HepG2 (cell line): Measurements from ENCODE around the gene SRSF3. TPM values are rescaled to one million over a fixed set of nuclear protein-coding genes. Genes with fewer than 3 reads are reported as not detected.
A peak's percentile ranks its signal among the peaks of the same experiment; 100 is the strongest.

Source experiments
- CBFB ChIP-seq: sonication (generic); formaldehyde crosslinking; IDR thresholded peaks from 2 replicates; pipeline ENCODE4 v1.4.0; 2020; ENCODE audit warnings: missing genetic modification reagents
- CBX1 ChIP-seq: IDR thresholded peaks from one replicate; pipeline ENCODE4 v1.6.1; 2016; ENCODE audit warnings: antibody characterized with exemption, low read depth
- E2F2 ChIP-seq: sonication (generic); formaldehyde crosslinking; IDR thresholded peaks from 2 replicates; pipeline ENCODE4 v1.4.0; 2020; ENCODE audit warnings: missing genetic modification reagents, borderline replicate concordance
- GTF2F1 ChIP-seq: fragments of 150-350 bp; IDR thresholded peaks from 2 replicates; pipeline ENCODE4 v1.6.1; 2014; ENCODE audit warnings: low read length
- JARID2 ChIP-seq: sonication (generic); formaldehyde crosslinking; IDR thresholded peaks from 2 replicates; pipeline ENCODE4 v1.8.1; 2023; ENCODE audit warnings: missing genetic modification reagents, inconsistent platforms; ENCODE audit not compliant: insufficient replicate concordance
- MAX ChIP-seq: IDR thresholded peaks from 2 replicates; pipeline ENCODE4 v1.6.1; 2012; ENCODE audit warnings: inconsistent platforms
- PHF20 ChIP-seq: sonication (generic); formaldehyde crosslinking; IDR thresholded peaks from 2 replicates; pipeline ENCODE4 v1.5.0; 2020; ENCODE audit warnings: mild to moderate bottlenecking, missing genetic modification reagents
- POLR2AphosphoS5 ChIP-seq: IDR thresholded peaks from 2 replicates; pipeline ENCODE4 v1.6.1; 2012; ENCODE audit warnings: low read depth, low read length
- RBM39 ChIP-seq: fragments of 200-400 bp; formaldehyde crosslinking; IDR thresholded peaks from one replicate; pipeline ENCODE4 v1.6.1; 2018; ENCODE audit warnings: antibody characterized with exemption, mild to moderate bottlenecking, low read depth, low read length; ENCODE audit not compliant: poor library complexity, severe bottlenecking
- RFX3 ChIP-seq: IDR thresholded peaks from 2 replicates; pipeline ENCODE4 v1.6.1; 2016; ENCODE audit warnings: missing biosample characterization, missing genetic modification reagents
- SIX4 ChIP-seq: sonication (generic); formaldehyde crosslinking; IDR thresholded peaks from 2 replicates; pipeline ENCODE4 v1.4.0; 2020; ENCODE audit warnings: missing genetic modification reagents
- SNAPC4 ChIP-seq: sonication (generic); formaldehyde crosslinking; IDR thresholded peaks from 2 replicates; pipeline ENCODE4 v1.4.0; 2020; ENCODE audit warnings: mild to moderate bottlenecking, missing genetic modification reagents
- SOX13 ChIP-seq, 3 experiments: fragments of 450-650 bp in 1 of 3; sonication (generic) in 1 of 3; formaldehyde crosslinking in 1 of 3; IDR thresholded peaks in 2 of 3; conservative IDR thresholded peaks in 1 of 3; 2 replicates each; pipeline versions ENCODE4 v1.5.0 to v1.6.1; 2016 to 2020; ENCODE audit warnings: antibody characterized with exemption in 1 of 3, mild to moderate bottlenecking in 1 of 3, missing compliant biosample characterization in 1 of 3, missing genetic modification reagents in 1 of 3, moderate library complexity in 1 of 3
- TGIF2 ChIP-seq: IDR thresholded peaks from 2 replicates; pipeline ENCODE4 v1.6.1; 2016; ENCODE audit warnings: control low read depth, missing compliant biosample characterization
- ZBTB38 ChIP-seq: sonication (generic); formaldehyde crosslinking; IDR thresholded peaks from 2 replicates; pipeline ENCODE4 v1.5.1; 2020; ENCODE audit warnings: mild to moderate bottlenecking, missing genetic modification reagents
- ZNF382 ChIP-seq: sonication (generic); formaldehyde crosslinking; IDR thresholded peaks from 2 replicates; pipeline ENCODE4 v1.5.0; 2020; ENCODE audit warnings: missing genetic modification reagents, mild to moderate bottlenecking, borderline replicate concordance
- ZNF431 ChIP-seq: sonication (generic); formaldehyde crosslinking; IDR thresholded peaks from 2 replicates; pipeline ENCODE4 v1.9.0; 2022; ENCODE audit warnings: missing genetic modification reagents, low read depth, mild to moderate bottlenecking, borderline replicate concordance
- polyA plus RNA-seq, 8 experiments: library from polyadenylated mRNA; depleted of rRNA in 3 of 8; stranded (reverse) in 7 of 8; unstranded in 1 of 8; fragments of >200 nt; fragmentation: Illumina TruSeq in 4 of 8; extraction: Trizol in 4 of 8; gene quantifications; 2 replicates each; pipeline versions ENCODE4 v1.2.1 to v1.2.3, GENCODE V29; 2011 to 2016; ENCODE audit warnings: low read depth in 4 of 8, missing spikeins in 1 of 8, mixed read lengths in 1 of 8; ENCODE audit not compliant: insufficient read depth in 1 of 8
- total RNA-seq, 5 experiments: library from RNA; depleted of rRNA; stranded (reverse); fragments of >200 nt; fragmentation: Illumina TruSeq; extraction: Trizol; gene quantifications; 2 replicates each; pipeline ENCODE4 v1.2.3, GENCODE V29; 2016; ENCODE audit warnings: low read depth in 1 of 5
- TF ChIP-seq, protein P1 (sequence below): sonication (generic); formaldehyde crosslinking; IDR thresholded peaks from 2 replicates; pipeline ENCODE4; 2020; ENCODE audit warnings: missing genetic modification reagents, mild to moderate bottlenecking, borderline replicate concordance

The SRSF3 gene
- total and polyA plus RNA-seq, 2 of the 13 experiments (the other 11 are each of a cell fraction or from before 2014, with no cell fraction given) = 206 to 684 TPM

DNA sequence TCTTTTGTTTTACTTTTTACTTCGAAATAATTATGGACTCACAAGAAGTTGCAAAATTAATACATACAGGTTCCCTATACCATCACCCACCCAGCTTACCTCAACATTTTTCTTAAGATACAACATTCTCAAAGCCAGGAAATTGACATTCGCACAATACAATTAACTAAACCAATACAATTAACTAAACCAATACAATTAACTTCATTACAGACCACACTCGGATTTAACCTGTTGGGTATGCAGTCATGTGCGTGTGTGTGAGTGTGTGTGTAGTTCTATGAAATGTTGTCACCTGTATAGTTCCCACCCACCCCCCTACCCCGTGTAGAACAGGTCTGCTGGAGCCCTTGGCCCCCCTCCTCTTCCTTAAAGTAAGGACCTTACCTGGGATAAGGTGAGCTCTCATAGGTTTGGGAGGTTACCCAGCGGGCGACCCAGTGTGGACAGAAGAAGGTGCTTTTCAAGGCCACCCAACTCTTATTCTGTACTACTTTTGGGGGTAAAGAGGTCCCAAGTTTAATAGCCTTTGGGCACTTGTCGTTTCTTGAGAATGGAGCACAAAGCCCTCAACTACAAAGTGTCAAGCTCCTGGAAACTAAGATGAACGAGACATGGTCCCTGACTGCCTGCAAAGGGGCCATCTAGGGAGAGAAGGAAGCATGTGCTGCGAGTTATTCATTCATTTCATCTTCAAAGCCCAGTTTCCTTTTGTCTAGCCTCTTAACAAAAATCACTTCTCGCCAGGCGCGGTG, 46.3 kb upstream of the SRSF3 start (continued):
- no peak; the same call in 1 of the 2 replicates for TF ChIP-seq SOX13 (IDR thresholded peaks at IDR 0.05)
- TF ChIP-seq SOX13 (CRISPR knock-in tag; conservative IDR thresholded peaks at IDR 0.05 in 1 of 2, IDR thresholded peaks at IDR 0.05 in 1 of 2) = peak in 1 of 2 experiments; percentile 16; a peak in 1 of 4 replicates
- TF ChIP-seq MAX = peak; percentile 62
- TF ChIP-seq CBX1 = no peak
- TF ChIP-seq PHF20 (CRISPR knock-in tag) = no peak
- TF ChIP-seq POLR2AphosphoS5 = no peak
- TF ChIP-seq SIX4 = no peak
- TF ChIP-seq ZNF431 (CRISPR knock-in tag) = no peak
- no peak for TF ChIP-seq TGIF2 (CRISPR knock-in tag)
- TF ChIP-seq RFX3 (CRISPR knock-in tag) = no peak
- TF ChIP-seq CBFB (CRISPR knock-in tag) = no peak
- no peak for TF ChIP-seq ZNF382
- TF ChIP-seq, protein P1, sequence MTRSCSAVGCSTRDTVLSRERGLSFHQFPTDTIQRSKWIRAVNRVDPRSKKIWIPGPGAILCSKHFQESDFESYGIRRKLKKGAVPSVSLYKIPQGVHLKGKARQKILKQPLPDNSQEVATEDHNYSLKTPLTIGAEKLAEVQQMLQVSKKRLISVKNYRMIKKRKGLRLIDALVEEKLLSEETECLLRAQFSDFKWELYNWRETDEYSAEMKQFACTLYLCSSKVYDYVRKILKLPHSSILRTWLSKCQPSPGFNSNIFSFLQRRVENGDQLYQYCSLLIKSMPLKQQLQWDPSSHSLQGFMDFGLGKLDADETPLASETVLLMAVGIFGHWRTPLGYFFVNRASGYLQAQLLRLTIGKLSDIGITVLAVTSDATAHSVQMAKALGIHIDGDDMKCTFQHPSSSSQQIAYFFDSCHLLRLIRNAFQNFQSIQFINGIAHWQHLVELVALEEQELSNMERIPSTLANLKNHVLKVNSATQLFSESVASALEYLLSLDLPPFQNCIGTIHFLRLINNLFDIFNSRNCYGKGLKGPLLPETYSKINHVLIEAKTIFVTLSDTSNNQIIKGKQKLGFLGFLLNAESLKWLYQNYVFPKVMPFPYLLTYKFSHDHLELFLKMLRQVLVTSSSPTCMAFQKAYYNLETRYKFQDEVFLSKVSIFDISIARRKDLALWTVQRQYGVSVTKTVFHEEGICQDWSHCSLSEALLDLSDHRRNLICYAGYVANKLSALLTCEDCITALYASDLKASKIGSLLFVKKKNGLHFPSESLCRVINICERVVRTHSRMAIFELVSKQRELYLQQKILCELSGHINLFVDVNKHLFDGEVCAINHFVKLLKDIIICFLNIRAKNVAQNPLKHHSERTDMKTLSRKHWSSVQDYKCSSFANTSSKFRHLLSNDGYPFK (CRISPR knock-in tag) = no peak
- no peak for TF ChIP-seq RBM39
- TF ChIP-seq GTF2F1 = no peak
- TF ChIP-seq JARID2 = no peak
- TF ChIP-seq E2F2 = no peak
- TF ChIP-seq ZBTB38 (CRISPR knock-in tag) = no peak
- TF ChIP-seq SNAPC4 = no peak
